ENCODE measurements around the gene ADPRM. TPM values are rescaled to one million over a fixed set of nuclear protein-coding genes. Genes with fewer than 3 reads are reported as not detected.
"Not testable (repeated sequence)": the region's sequence is repeated elsewhere in the genome, so short reads cannot be mapped to it uniquely, and the experiment has no call there.

The ADPRM gene
- total RNA-seq, 2 experiments from 2014 or later = 16.0 to 16.1 TPM

DNA sequence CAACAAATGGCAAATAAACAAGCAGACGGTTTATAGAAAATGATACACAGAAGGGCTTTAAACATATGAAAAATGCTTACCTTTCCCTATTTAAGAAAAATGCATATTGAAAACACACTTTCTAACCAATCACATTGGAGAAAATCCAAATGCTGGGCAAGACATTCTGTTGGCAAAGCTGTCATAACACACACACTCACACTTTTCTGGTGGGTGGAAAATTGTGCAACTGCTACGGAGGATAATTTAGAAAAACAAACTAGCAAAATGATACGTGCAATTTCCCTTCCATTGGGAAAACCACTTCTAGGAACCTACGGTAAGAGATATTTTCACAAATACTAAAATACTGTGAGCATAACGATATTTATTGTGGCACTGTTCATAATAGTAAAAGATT is 30.5 kb upstream of the ADPRM start:
- ChIA-PET POLR2A (no interaction called here), CTCF (no interaction called here)
- Mint-ChIP-seq H3K9me3 (no peaks in the 10 kb centered on the region), H3K4me3 (no peak overlapping the region), H3K36me3 (ENCODE audit: low read depth) (no peaks in the 10 kb centered on the region), H3K27ac (no peak overlapping the region), H3K4me1 (no peaks in the 10 kb centered on the region), H3K27me3 (no peaks in the 10 kb centered on the region)
- DNase-seq = no peak

DNA sequence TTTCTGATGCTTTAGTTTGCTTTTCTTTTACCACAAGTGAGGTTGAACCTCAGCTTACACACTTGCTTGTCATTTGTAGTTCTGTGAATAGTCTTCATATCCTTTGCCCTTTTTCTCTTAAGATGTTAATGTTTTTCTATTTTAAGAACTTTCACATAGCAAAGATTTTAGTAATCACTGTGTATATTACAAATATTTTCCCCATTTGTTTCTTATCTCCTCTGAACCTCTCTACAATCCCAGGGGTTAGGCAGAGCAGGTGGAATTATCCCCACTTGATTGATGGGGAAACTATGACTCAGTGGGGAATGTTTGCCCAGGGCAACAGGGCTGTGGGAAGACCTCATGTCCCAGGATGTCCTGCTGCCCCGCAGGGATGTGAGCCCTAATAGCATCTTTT is 28.6 kb upstream of the ADPRM start:
- ChIA-PET POLR2A (no interaction called here), CTCF (no interaction called here)
- no peaks in the 10 kb centered on the region for H3K36me3 Mint-ChIP-seq (ENCODE audit: low read depth)
- no peak for DNase-seq
- H3K4me1 Mint-ChIP-seq = no peaks in the 10 kb centered on the region
- H3K27ac Mint-ChIP-seq = no peak overlapping the region
- H3K4me3 Mint-ChIP-seq = no peak overlapping the region
- H3K27me3 Mint-ChIP-seq = no peaks in the 10 kb centered on the region
- H3K9me3 Mint-ChIP-seq = no peaks in the 10 kb centered on the region

DNA sequence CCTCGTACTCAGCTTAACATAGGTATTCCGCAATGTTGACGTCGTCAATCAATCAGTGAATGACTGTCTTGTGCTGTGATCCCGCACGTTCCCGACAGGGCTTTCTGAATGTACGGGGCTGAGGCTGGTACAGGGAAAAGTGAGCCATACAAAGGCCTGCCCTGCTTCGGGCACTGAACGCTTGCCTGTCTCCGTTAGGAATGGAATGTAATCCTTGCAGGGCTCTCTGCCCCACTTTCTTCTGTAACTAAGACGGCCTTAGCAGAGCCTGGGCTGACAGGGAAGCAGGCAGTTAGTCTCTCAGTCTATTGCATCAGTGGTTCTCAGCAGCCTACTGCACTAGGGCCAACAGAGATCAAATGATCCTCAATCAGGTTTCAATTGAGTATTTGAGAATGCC is 24.1 kb upstream of the ADPRM start:
- no peaks in the 10 kb centered on the region for H3K4me1 Mint-ChIP-seq
- H3K27me3 Mint-ChIP-seq = no peaks in the 10 kb centered on the region
- H3K27ac Mint-ChIP-seq = no peak overlapping the region
- POLR2A ChIA-PET = no interaction called here
- CTCF ChIA-PET = interaction anchor here (1.0 kb wide), 1 partner anchor 19 kb away, joined by 3 read pairs; no protein-coding TSS in a partner anchor
- no peaks in the 10 kb centered on the region for H3K9me3 Mint-ChIP-seq
- no peak for DNase-seq
- no peak overlapping the region for H3K4me3 Mint-ChIP-seq
- H3K36me3 Mint-ChIP-seq (ENCODE audit: low read depth) = peaks cover 8% of the 10 kb centered on the region

DNA sequence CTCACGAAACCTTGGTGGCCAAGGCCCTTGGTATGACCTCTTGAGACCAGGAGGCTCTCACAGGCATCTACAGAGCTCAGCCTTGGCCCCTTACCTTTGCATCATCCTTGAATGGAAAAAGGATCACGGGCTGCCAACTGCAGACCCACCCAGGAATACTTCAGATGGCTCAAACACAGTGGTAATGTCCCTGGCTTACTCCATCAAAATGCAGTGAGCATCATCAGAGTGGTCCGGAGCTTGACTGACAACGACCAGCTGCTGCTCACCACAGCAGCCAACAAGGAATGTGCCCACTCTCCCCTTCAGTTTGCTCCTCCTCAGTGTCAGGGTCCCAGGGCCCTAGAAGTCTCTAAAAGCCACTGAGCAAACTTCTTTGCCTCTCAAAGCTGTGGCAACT is 22.7 kb upstream of the ADPRM start:
- H3K36me3 Mint-ChIP-seq (ENCODE audit: low read depth) = peaks cover 11% of the 10 kb centered on the region
- no peak overlapping the region for H3K4me3 Mint-ChIP-seq
- no peak overlapping the region for H3K27ac Mint-ChIP-seq
- DNase-seq = no peak
- no peaks in the 10 kb centered on the region for H3K9me3 Mint-ChIP-seq
- H3K27me3 Mint-ChIP-seq = no peaks in the 10 kb centered on the region
- CTCF ChIA-PET = interaction anchor here (1.6 kb wide), 1 partner anchor 44 kb away, joined by 3 read pairs; no protein-coding TSS in a partner anchor
- POLR2A ChIA-PET = no interaction called here
- no peaks in the 10 kb centered on the region for H3K4me1 Mint-ChIP-seq

DNA sequence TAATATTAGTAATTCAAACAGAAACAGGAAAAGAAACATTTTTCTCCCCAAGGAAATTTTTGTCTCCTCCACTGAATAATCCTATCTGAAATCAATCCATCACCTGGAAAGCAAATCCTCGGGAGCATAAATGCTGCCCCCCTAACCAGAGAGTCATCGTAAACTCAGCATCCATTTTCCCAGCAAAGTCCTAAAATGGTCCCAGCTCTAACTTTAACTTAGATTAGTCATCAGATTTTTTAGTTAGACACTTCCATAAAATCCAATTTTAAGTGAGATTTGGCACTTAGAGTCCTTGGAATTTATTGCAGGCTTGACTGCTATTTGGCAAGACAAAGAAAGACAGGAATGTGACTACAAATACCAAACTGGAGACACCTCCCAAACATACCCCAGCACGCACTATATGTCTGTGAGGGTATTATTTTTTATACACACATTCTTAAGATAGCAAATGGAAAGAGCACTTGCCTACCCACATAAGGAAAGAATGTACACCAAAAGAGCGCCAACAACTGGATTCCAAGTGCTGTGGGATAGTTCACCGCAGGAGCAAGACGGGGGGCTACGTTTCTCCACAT is 15.4 kb upstream of the ADPRM start:
- Mint-ChIP-seq H3K9me3 (no peaks in the 10 kb centered on the region), H3K36me3 (ENCODE audit: low read depth) (peaks cover 52% of the 10 kb centered on the region), H3K27ac (no peak overlapping the region), H3K4me1 (no peaks in the 10 kb centered on the region), H3K4me3 (no peak overlapping the region), H3K27me3 (no peaks in the 10 kb centered on the region)
- CTCF ChIA-PET = interaction anchor here (1.8 kb wide), 1 partner anchor 14 kb away, joined by 6 read pairs; no protein-coding TSS in a partner anchor
- POLR2A ChIA-PET = no interaction called here
- no peak for DNase-seq

DNA sequence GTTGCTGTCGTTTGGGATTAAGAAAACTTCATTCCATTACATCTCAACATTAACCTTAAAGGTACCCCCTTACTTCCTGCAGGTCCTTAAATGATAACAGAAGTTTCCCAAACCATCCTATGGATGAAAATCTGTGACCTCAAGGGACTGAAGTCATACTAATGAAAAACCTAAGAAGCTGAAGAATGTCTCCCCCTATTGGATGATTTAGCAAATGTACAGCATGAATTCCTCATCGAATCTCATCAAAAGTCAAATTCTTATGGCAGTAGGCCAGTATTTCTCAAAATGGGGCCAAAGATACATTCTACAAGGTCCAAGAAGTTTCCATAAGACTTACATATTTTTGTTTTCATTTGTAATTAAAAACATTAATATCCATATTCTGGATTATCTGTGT is 13.5 kb upstream of the ADPRM start:
- no peaks in the 10 kb centered on the region for H3K27me3 Mint-ChIP-seq
- no peak for DNase-seq
- H3K4me1 Mint-ChIP-seq = peaks cover 7% of the 10 kb centered on the region
- H3K4me3 Mint-ChIP-seq = no peak overlapping the region
- CTCF ChIA-PET = interaction anchor here (1.0 kb wide), 1 partner anchor 10 kb away, joined by 6 read pairs; no protein-coding TSS in a partner anchor
- H3K36me3 Mint-ChIP-seq (ENCODE audit: low read depth) = peaks cover 51% of the 10 kb centered on the region
- no peak overlapping the region for H3K27ac Mint-ChIP-seq
- H3K9me3 Mint-ChIP-seq = no peaks in the 10 kb centered on the region
- POLR2A ChIA-PET = no interaction called here

DNA sequence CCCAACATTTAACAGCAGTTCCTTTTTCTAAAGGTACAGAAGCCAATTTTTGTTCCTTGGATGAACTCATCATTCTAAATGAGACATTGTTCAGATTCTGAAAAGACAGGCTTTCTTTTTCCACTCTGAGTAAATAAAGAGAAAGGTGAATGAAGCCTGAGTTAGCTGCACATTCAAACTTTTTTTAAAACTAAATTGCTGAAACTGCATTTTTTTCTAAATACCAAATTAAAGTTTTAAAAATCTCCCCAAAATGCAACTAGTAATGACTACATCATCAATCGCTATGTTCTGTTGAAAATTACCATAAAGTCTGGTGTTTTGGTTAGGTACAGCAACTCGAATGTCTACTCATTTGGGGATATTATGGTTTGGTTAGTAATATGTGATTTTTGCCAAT is 9.9 kb upstream of the ADPRM start:
- peaks cover 61% of the 10 kb centered on the region for H3K36me3 Mint-ChIP-seq (ENCODE audit: low read depth)

DNA sequence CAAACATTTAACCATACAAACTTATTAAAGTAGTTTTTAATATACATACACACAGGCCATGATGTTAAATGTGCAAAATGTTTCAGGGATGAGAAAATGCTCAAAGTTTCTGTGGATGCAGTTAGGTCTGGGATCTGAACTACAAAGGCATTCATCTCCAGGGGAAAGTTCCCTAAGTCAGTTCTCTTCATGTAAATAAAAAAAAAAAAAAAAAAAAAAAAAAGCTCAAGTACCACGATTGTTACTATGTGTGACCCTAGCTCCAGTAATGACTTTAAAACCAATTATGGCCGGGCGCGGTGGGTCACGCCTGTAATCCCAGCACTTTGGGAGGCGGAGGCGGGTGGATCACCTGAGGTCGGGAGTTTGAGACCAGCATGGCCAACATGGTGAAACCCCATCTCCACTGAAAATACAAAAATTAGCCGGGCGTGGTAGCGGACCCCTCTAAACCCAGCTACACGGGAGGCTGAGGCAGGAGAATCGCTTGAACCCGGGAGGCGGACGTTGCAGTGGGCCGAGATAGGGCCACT is 1.5 kb upstream of the ADPRM start:
- peaks cover 50% of the 10 kb centered on the region for H3K4me1 Mint-ChIP-seq
- POLR2A ChIA-PET, DNase-seq, H3K27me3 Mint-ChIP-seq, H3K9me3 Mint-ChIP-seq: not testable (repeated sequence)
- CTCF ChIA-PET = interaction anchor here (0.6 to 1.8 kb wide), 3 partner anchors 8 to 1258 kb away, joined by 3 to 6 read pairs (median 3); no protein-coding TSS in a partner anchor
- H3K36me3 Mint-ChIP-seq (ENCODE audit: low read depth) = peaks cover 43% of the 10 kb centered on the region
- peak overlapping the region; percentile 46 for H3K27ac Mint-ChIP-seq
- H3K4me3 Mint-ChIP-seq = peak overlapping the region; percentile 97

More for the DNA sequence above, 9.9 kb upstream of the ADPRM start:
- no peaks in the 10 kb centered on the region for H3K9me3 Mint-ChIP-seq
- ChIA-PET CTCF (interaction anchor here (0.6 kb wide), 1 partner anchor 9 kb away, joined by 3 read pairs; no protein-coding TSS in a partner anchor), POLR2A (no interaction called here)
- no peaks in the 10 kb centered on the region for H3K27me3 Mint-ChIP-seq
- H3K4me1 Mint-ChIP-seq = peaks cover 27% of the 10 kb centered on the region
- H3K4me3 Mint-ChIP-seq = no peak overlapping the region
- DNase-seq = no peak
- H3K27ac Mint-ChIP-seq = no peak overlapping the region

DNA sequence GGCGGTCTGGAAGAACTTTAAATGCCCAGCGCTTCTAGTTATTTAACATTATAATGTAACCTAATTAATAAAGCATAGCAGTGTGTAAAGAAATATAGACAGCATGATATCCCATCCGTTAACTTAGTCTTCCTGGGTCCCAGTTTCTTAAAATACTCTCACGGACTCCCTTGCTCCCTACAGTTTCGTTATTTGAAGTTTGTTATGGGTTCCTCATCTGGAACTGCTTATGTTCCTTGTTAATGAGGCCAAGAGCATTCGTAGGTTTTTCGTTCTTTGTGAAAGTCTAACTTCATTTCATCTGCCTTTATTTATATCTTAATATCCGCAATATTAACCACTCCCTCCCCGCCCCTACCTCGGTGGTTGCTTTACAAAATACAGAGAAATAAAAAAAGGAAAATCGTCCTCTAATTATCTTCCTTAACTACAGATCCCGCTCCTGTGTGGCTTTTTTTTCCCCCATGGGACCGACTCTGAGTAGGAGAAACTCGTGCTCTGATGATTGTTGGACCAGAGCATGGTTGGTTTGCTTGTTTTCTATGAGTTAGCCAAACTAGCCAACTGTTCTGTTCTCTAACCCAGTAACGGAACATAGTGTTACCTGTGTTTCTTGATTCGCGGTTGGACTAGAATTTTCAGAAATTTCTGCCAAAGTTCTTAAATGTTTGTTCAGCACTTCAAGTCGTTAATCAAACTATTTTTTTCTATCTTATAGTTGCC is 863 bp downstream of the ADPRM start:
- no peak for DNase-seq
- Mint-ChIP-seq H3K27me3 (no peaks in the 10 kb centered on the region), H3K9me3 (no peaks in the 10 kb centered on the region), H3K4me1 (peaks cover 57% of the 10 kb centered on the region), H3K36me3 (ENCODE audit: low read depth) (peaks cover 39% of the 10 kb centered on the region), H3K4me3 (peak overlapping the region; percentile 97), H3K27ac (peak overlapping the region; percentile 95)
- POLR2A ChIA-PET = no interaction called here
- CTCF ChIA-PET = no interaction called here

DNA sequence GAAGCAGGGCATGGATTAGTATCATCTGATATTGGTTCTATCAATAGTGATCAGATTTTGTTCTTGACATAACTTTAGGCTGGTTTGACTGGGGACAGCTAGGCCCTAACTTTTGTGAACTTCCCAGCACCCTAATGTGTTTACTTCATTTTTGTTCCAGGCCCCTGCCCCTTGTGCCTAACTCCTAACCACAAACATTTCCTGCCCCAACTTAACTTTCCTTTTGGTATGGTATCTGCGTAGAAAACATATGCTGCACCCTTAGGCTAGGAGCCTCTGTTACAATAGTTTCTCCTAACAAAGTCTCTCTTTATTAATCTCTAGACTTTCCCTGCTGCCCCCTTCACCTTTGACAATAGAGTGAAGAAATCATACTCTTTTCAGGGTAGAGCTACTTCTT is 2.5 kb downstream of the ADPRM start:
- H3K9me3 Mint-ChIP-seq = no peaks in the 10 kb centered on the region
- ChIA-PET POLR2A (no interaction called here), CTCF (interaction anchor here (0.7 to 1.8 kb wide), 3 partner anchors 20 to 368 kb away, joined by 3 to 8 read pairs (median 3); no protein-coding TSS in a partner anchor)
- no peaks in the 10 kb centered on the region for H3K27me3 Mint-ChIP-seq
- H3K4me3 Mint-ChIP-seq = peak overlapping the region; percentile 64
- peak; percentile 56 for DNase-seq
- H3K36me3 Mint-ChIP-seq (ENCODE audit: low read depth) = peaks cover 32% of the 10 kb centered on the region
- peak overlapping the region; percentile 92 for H3K27ac Mint-ChIP-seq
- peaks cover 62% of the 10 kb centered on the region for H3K4me1 Mint-ChIP-seq

DNA sequence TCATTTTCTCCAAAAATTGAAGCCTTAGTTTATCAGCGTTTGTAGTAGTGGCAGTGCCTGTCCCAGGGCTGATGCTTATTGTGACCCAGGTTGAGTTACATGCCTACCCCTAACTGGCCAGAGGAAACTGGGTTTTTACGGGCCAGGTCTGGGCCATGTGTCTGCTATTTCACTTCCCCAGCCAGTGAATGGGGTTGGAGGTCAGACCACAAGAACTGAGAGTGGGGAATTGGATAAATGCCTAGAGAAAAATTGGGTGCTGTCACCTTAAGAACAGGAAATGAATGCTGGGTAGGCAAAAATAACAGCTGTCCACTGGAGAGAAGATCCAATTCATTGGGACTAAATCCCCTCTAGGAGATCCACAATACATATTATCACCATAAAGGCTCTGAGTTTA is 5.2 kb downstream of the ADPRM start:
- DNase-seq = no peak
- peak overlapping the region; percentile 20 for H3K4me3 Mint-ChIP-seq
- peak overlapping the region; percentile 80 for H3K27ac Mint-ChIP-seq
- POLR2A ChIA-PET = no interaction called here
- H3K4me1 Mint-ChIP-seq = peaks cover 60% of the 10 kb centered on the region
- no peaks in the 10 kb centered on the region for H3K27me3 Mint-ChIP-seq
- CTCF ChIA-PET = interaction anchor here (1.4 kb wide), 1 partner anchor 56 kb away, joined by 3 read pairs; no protein-coding TSS in a partner anchor
- peaks cover 39% of the 10 kb centered on the region for H3K36me3 Mint-ChIP-seq (ENCODE audit: low read depth)
- no peaks in the 10 kb centered on the region for H3K9me3 Mint-ChIP-seq

DNA sequence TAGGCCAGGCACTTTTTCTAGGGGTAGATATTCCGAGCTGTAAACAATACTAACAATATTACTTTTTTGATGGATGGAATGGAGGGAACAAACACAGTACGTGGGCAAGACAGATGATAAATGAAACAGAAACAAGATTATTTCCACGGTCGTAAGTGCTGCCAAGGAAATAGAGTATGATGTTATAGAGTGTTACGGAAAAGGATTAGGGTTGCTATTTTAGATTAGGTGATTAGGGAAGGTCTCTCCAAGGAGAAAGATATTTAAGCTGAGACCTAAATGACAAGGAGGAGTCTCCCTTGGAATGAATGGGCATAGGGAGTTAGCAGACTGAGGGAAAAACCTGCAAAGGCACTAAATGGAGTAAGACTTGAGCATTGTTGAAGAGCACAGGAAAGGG is 8.3 kb downstream of the ADPRM start:
- H3K27me3 Mint-ChIP-seq = no peaks in the 10 kb centered on the region
- no peak overlapping the region for H3K4me3 Mint-ChIP-seq
- ChIA-PET POLR2A (no interaction called here), CTCF (interaction anchor here (1.4 kb wide), 1 partner anchor 31 kb away, joined by 4 read pairs; no protein-coding TSS in a partner anchor)
- no peaks in the 10 kb centered on the region for H3K9me3 Mint-ChIP-seq
- H3K4me1 Mint-ChIP-seq = peaks cover 49% of the 10 kb centered on the region
- H3K36me3 Mint-ChIP-seq (ENCODE audit: low read depth) = peaks cover 54% of the 10 kb centered on the region
- H3K27ac Mint-ChIP-seq = peak overlapping the region; percentile 6
- no peak for DNase-seq

DNA sequence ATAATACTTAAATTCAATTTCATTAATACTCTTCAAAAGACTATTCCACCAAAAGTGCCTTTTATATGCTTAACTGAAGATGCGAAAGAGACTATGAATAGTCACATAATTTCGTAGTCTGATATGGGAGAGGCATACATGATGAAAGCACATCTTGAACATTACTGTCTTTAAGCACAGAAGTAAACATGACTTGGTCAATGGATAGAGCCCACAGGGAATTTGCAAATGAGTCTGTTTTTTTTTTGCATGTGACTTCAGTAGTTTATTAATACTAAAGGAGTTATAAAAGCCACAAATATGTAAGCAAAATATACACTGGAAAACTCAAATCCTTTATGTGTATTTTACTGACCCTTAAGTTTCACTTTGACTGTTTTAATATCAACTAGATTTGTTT is 15.9 kb downstream of the ADPRM start:
- CTCF ChIA-PET = no interaction called here
- no peak overlapping the region for H3K4me3 Mint-ChIP-seq
- H3K27ac Mint-ChIP-seq = no peak overlapping the region
- no peaks in the 10 kb centered on the region for H3K9me3 Mint-ChIP-seq
- POLR2A ChIA-PET = no interaction called here
- H3K36me3 Mint-ChIP-seq (ENCODE audit: low read depth) = peaks cover 41% of the 10 kb centered on the region
- no peaks in the 10 kb centered on the region for H3K27me3 Mint-ChIP-seq
- peaks cover 5% of the 10 kb centered on the region for H3K4me1 Mint-ChIP-seq
- DNase-seq = no peak

Data from activated CD4-positive, alpha-beta T cell treated with anti-CD3 and anti-CD28 coated beads, Interleukin-2, amount 10 ng/mL, durations not matched to agents 7 days and 5 days (primary cell).